Neutrophil (primary cell): Measurements from ENCODE around the gene ZC3H11A.

Experiments
- H3K27ac ChIP-seq: fragments of 200-600 bp; sonication (generic); 2 replicates; pipeline ENCODE4 v1.5.1; 2016; ENCODE audit warnings: mild to moderate bottlenecking, moderate library complexity
- H3K27me3 ChIP-seq: fragments of 200-600 bp; sonication (generic); 2 replicates; pipeline ENCODE4 v1.6.0; 2016; ENCODE audit warnings: mild to moderate bottlenecking
- H3K36me3 ChIP-seq: fragments of 200-600 bp; sonication (generic); 2 replicates; pipeline ENCODE4 v1.5.1; 2017
- H3K4me1 ChIP-seq, 2 experiments: fragments of 200-600 bp in 1 of 2; sonication (generic) in 1 of 2; 1 replicate in 1 of 2; 2 replicates in 1 of 2; pipeline versions ENCODE4 v1.5.1 to v1.6.1; 2013 to 2016; ENCODE audit warnings: low read depth in 1 of 2, low read length in 1 of 2, mild to moderate bottlenecking in 1 of 2, moderate library complexity in 1 of 2; ENCODE audit not compliant: control insufficient read depth in 1 of 2, insufficient read depth in 1 of 2
- H3K4me3 ChIP-seq, 2 experiments: fragments of 200-600 bp in 1 of 2; sonication (generic) in 1 of 2; 1 replicate in 1 of 2; 2 replicates in 1 of 2; pipeline ENCODE4 v1.5.1; 2013 to 2016; ENCODE audit warnings: low read depth in 1 of 2, low read length in 1 of 2, mild to moderate bottlenecking in 1 of 2, moderate library complexity in 1 of 2
- H3K9me3 ChIP-seq: fragments of 200-600 bp; sonication (generic); 2 replicates; pipeline ENCODE4 v1.5.1; 2016
- CTCF ChIP-seq: fragments of 200-600 bp; sonication (generic); IDR thresholded peaks from 2 replicates; pipeline ENCODE4 v1.5.1; 2016; ENCODE audit warnings: antibody characterized with exemption

The ZC3H11A gene

GRCh38 chr1:203768256-203768655 lies 27.2 kb upstream of the ZC3H11A start:
- H3K27ac ChIP-seq = no peak overlapping the region
- no peak for TF ChIP-seq CTCF

GRCh38 chr1:203769505-203770343 lies 25.7 kb upstream of the ZC3H11A start:
- Histone ChIP-seq H3K27me3 (no peaks in the 10 kb centered on the region), H3K36me3 (no peaks in the 10 kb centered on the region), H3K27ac (peak overlapping the region; percentile 3), H3K9me3 (no peaks in the 10 kb centered on the region), H3K4me1 (peaks cover 19 to 22% of the 10 kb centered on the region in 2 experiments), H3K4me3 (no peak overlapping the region)
- TF ChIP-seq CTCF = no peak

More at GRCh38 chr1:203768256-203768655, 27.2 kb upstream of the ZC3H11A start:
- no peaks in the 10 kb centered on the region for H3K36me3 ChIP-seq
- no peak overlapping the region for H3K4me3 ChIP-seq
- no peaks in the 10 kb centered on the region for H3K27me3 ChIP-seq
- H3K4me1 ChIP-seq = peaks cover 19 to 22% of the 10 kb centered on the region in 2 experiments
- no peaks in the 10 kb centered on the region for H3K9me3 ChIP-seq

GRCh38 chr1:203771901-203772301 lies 23.5 kb upstream of the ZC3H11A start:
- peaks cover 15 to 19% of the 10 kb centered on the region in 2 experiments for H3K4me1 ChIP-seq
- no peak overlapping the region for H3K4me3 ChIP-seq
- H3K9me3 ChIP-seq = no peaks in the 10 kb centered on the region
- H3K36me3 ChIP-seq = no peaks in the 10 kb centered on the region
- H3K27ac ChIP-seq = no peak overlapping the region
- no peak for TF ChIP-seq CTCF
- no peaks in the 10 kb centered on the region for H3K27me3 ChIP-seq

GRCh38 chr1:203772836-203773235 lies 22.6 kb upstream of the ZC3H11A start:
- Histone ChIP-seq H3K9me3 (no peaks in the 10 kb centered on the region), H3K27ac (no peak overlapping the region), H3K27me3 (no peaks in the 10 kb centered on the region), H3K4me3 (no peak overlapping the region), H3K4me1 (peaks cover 15 to 19% of the 10 kb centered on the region in 2 experiments), H3K36me3 (no peaks in the 10 kb centered on the region)
- no peak for TF ChIP-seq CTCF

GRCh38 chr1:203776636-203777035 lies 18.8 kb upstream of the ZC3H11A start:
- Histone ChIP-seq H3K27ac (no peak overlapping the region), H3K4me1 (no peaks in the 10 kb centered on the region)
- no peak for TF ChIP-seq CTCF

More at GRCh38 chr1:203776636-203777035, 18.8 kb upstream of the ZC3H11A start:
- Histone ChIP-seq H3K9me3 (no peaks in the 10 kb centered on the region), H3K4me3 (no peak overlapping the region), H3K27me3 (no peaks in the 10 kb centered on the region), H3K36me3 (no peaks in the 10 kb centered on the region)
